Left renal pelvis (tissue), 4 donors: ENCODE measurements around the gene ZNF2. TPM values are rescaled to one million over a fixed set of nuclear protein-coding genes. Genes with fewer than 3 reads are reported as not detected.
"Not testable (repeated sequence)": the region's sequence is repeated elsewhere in the genome, so short reads cannot be mapped to it uniquely, and the experiment has no call there.

ENCODE experiments used
- DNase-seq, 4 donors: peaks; one replicate each; pipeline ENCODE4 v3.0.0-alpha.2; 2013; ENCODE audit warnings: low read depth in 4 of 4, low spot score in 3 of 4
- polyA plus RNA-seq, 4 donors: library from polyadenylated mRNA; unstranded; fragments of 120-200 nt; gene quantifications; one replicate each; pipeline ENCODE4 v1.2.1, GENCODE V29; 2013; ENCODE audit not compliant: insufficient read length in 4 of 4

Gene ZNF2
- 1 to 10 TPM; 7.2 to 9.7 (median 8.9) TPM for polyA plus RNA-seq

DNA sequence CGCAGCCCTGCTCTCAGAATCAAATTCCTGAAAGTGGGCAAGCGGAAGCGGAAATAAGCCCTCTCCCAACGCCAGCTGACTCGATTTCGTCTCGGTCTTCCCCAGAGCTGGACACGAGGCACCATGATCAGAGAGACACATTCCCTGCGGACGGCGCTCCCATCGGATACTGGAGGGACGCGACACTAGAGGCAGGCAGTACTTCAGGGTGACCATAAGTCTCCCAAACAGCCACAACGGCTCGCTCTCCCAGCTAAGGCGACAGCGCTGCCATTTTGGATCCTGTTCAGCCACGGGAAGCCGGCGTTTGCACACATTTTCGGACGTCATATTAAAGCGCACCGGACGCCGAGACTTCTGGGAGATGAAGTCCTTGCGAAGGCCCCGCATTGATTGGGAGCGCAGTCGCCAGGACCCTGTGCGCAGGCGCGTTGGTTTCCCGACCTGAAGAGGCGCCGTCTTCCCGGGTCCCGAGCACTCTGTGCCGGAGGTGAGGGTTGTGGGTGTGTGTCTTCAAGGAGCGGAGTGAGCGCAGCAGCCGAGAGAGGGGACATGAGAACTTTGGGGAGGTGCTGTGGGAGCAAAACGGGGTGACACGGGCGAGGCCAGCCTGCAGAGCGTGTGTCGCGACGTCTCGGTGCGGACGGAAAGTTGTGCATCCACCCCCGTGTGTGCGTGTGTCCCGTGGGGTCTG, at the start of gene ZNF2:
ZNF2 (plus strand) TSS at position 439 of the 694 bp plus-strand sequence. CDS start 10,418 bp downstream, outside the sequence.
- peak; percentile 96 to 98 (median 98) for DNase-seq

DNA sequence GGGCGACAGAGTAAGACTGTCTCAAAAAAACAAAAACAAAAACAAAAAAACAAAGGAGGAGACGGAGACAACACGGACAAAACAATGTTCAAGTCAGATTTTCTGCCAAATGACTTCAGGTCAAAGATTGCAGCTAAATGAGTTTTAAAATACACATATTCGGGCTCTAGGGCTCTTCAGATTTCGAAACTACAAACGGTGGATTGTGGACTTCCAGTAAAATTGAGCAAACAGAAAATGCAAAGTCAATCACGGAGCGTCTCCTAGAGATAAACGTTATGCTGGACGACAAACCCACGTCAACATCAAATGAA, 44.6 kb upstream of the ZNF2 start:
- DNase-seq = peak in 1 of 4 donors; percentile 6

DNA sequence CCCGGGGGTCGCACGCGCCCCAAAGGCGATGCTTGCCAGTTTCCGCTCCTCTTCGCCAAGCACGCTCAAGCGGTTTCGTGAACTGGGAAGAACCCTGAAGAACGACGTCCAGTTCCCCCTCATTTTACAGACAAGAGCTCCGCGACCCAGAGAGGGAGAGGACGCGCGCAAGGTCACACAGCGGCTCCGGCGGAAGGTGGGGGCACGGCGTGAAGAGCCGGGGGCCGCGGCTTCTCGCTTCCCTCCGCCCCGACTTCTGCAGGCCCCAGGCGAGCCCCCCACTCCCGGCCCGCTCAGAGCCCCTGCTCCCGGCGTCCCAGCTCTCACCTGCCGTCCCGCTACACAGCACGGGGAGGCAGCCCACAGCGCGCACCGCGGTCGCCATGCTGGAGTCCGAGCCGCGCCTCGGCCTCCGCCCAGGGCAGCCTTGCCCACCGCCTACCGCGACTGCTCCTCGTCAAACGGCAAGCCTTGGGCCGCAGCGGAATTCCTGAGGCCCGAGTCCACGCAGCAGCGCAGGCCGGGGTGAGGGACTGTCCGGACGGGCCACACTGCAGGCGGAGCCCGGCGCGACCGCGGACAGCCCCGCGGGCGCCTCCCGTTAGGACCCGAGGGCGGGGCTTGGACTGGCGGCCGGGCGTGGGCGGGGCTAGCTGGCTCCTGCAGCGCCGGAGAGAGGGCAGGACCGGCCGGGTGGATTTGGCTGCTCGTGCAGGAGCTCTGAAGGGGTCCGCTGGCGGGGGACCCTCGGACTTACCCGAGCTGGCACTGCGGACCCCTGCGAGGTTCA, 44.0 kb upstream of the ZNF2 start, which contains the start of gene MRPS5:
MRPS5 (minus strand) TSS at position 402 of the 790 bp plus-strand sequence; CDS start at position 385, 17 bp downstream.
- DNase-seq = peak; percentile 51 to 66 (median 54)

DNA sequence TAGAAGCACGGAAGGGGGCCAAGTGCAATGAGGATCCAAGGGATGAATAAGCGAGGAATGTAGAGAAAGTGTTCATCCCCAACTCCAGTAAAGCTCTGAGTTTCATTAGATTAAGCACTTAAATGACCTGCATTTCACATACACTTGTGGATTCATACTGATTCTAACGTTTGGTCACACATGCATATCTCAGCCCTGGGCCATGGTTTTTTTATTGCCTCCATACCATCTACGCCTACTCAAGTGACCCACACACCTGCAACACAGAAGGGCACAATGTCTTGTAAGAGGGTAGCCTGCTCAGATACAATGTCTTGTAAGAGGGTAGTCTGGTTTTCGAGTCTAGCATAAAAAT, 43.4 kb upstream of the ZNF2 start:
- DNase-seq = no peak

DNA sequence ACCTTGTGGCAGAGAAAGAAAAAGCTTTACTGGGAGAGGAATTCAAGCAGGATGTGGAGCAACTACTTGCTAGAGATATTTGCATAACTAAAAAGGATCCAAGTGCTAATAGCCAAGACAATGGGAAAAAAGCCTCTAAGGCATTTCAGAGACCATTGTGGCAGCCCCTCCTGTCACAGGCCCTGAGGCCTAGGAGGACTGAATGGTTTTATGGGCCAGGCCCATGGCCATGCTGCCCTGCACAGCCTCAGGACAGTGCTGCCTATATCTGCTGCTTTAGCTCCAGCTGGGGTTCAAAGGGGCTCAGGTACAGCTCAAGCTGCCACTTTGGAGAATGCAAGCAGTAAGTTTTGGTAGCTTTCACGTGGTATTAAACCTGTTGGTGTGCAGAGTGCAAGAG, 26.9 kb upstream of the ZNF2 start:
- no peak for DNase-seq

DNA sequence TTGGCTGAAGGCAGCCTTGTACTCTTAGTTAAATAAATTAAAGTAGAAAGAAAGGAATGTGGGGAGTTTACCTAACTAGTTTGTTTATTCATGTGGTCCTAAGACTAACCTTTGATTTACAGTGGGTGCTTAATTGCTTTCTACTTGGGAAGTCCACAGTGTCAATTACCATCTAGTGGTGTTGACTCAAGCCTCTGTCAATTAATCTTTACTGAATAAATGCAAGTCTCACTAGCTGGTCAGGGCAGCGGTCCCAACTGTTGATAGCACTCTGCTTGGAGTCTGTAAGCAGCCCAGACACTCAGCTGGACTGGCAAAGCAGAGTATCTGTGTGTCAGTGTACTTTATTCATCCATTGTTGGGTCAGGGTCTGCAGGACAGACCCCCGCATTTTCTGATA, 21.8 kb upstream of the ZNF2 start:
- DNase-seq = no peak

DNA sequence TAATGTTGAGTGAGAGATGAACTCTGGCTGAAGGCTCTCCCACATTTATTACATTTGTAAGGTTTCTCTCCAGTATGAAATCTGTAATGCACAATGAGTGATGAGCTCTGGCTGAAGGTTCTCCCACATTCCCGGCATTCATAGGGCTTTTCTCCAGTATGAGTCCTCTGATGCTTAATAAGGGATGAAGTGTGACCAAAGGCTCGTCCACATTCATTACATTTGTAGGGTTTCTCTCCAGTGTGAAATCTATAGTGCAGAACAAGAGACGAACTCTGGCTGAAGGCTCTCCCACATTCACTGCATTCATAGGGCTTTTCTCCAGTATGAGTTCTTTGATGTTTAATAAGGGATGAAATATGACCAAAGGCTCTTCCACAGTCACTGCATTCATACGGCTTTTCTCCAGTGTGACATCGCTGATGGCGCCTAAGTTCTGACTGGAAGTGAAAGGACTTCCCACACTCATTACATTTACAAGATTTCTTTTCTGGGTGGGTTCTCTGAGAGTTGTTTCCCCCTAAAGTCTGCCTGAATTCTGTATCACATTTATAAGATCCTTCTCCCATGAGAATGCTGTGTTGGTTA, 16.1 kb upstream of the ZNF2 start:
- no peak for DNase-seq

DNA sequence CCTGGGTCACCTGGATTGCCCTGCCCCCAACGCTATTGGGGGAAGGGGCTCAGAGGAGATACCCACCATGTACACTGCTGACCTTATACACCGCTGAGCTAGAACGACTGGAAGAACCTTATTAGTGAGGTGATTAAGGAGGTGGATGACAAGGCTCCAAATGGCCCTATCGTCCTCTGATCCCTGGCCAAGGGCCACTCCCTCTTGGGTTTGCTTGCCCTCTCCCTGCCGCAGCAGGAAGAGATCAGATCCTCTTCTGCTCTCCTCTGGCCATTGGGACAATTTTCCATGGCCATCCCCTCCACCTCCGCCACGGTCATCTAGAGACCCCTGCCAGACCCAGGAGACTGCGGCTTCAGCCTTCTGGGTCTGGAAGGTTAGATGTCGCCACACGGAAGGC, 7.2 kb upstream of the ZNF2 start:
- no peak for DNase-seq

DNA sequence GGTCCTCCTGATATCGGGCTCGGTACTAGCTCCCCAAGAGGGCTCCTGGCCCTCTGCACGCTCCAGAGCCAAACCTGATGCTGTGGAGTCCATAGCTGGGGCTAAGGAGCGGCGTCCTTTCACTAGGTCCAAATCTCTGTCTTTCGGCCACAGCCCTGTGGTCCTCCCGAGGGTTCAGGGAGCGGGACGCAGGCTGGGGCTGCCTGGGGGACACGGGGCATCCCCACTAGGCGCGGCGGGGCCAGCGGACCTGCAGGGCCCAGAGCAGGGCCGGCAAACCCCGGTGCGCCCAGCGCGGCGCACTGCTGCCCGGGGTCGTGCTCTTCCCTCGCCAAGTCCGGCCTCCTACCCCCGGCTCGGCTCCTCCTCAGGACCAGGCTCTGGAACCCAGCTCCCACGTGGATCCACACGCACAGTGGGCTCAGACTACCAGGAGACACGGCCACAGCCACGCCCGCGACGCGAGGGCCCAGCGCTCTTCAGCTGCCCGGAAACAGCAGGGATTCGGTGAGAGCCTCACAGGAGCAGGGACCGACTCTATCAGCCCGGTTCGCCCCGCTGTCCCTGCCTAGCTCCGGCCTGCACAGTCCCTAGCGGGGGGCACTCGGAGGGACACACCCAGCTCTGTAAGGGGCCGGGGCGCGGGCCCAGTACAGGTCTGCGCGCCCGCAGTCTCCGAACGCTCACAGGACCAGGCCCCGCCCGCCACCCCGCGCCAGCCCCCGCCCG, 6.6 kb upstream of the ZNF2 start:
- peak in 1 of 4 donors; percentile 12 for DNase-seq

DNA sequence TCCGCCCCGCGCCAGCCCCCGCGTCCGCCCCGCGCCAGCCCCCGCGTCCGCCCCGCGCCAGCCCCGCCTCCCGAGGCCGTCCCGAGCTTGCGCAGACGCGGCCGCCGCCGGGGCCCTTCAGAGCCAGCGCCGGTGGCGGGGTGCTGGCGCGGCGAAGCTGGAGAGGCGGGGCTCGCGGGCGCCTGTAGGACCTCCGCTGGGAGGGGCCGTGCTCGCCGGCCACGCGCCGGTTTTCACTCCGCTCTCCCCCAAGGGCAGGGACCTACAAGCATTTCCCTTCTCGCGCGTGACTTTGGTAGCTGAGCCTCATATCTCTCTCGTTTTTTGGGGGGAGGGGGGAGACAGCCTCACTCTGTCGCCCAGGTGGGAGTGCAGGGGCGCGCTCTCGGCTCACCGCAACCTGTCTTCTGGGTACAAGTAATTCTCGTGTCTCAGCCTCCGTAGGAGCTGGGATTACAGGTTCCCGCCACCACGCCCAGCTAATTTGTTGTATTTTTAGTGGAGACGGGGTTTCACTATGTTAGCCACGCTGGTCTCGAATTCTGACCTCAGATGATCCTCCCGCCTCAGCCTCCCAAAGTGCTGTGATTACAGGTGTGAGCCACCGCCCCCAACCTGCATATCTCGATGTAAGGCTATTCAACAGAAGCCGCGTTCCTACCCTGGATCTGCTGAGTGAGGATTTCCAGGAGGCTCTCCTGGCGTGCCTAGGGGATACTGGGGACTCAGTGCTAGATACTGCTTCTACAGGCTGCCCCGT, 5.7 kb upstream of the ZNF2 start, which contains the start of gene ZNF514:
ZNF514 (minus strand) TSS at position 159 of the 760 bp plus-strand sequence. CDS start 6,595 bp downstream, outside the sequence.
- DNase-seq = peak in 3 of 4 donors; percentile 45 to 52 (median 48)

DNA sequence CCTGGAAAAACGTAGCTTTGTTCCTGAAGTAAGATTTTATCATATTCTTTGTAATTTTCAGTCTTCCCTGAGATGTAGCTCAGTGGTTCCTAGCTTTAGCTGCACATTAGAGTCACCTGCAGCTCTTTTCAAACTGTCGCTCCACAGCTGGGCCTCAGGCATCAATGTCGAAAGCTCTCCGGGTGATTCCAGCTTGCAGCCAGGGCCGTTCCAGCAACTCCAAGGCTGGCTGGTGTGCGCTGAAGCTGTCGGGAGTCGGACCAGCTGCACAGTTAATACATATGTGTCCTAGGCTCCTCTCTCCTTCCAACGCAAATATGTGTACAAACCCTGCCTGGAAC, 609 bp upstream of the ZNF2 start:
- no peak for DNase-seq

DNA sequence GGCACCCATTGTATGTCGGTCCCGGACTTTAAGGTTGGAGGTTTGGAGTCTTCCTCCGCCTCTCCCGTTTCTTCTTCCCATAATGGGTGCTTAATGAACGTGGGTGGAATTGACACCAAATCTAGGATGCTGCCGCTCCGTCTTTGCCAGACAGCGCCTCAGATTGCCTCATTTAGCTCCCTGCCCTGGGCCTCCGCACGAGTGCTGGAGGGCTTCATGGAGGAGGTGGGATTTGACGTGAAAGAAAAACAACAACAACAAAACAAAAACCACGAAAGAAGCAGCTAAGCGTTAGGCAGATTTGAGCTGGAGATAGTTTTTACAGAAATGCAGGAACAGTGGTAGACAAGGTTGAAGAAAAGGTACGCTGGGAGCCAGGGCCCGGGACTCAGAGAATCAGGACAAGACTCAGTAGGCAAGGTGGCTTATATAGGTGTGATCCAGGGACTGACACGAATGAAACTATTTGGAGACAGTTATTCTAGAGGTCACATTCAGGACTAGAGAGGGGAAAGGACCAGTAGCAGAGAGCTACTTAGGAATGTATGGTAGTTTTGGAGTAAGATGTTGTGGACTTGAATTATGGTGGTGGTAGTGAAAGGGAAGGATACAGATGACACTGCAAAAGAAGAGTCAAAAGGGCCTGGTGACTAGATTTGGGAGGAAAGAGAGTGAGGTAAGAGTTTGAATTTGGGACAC, 605 bp downstream of the ZNF2 start:
- no peak for DNase-seq

DNA sequence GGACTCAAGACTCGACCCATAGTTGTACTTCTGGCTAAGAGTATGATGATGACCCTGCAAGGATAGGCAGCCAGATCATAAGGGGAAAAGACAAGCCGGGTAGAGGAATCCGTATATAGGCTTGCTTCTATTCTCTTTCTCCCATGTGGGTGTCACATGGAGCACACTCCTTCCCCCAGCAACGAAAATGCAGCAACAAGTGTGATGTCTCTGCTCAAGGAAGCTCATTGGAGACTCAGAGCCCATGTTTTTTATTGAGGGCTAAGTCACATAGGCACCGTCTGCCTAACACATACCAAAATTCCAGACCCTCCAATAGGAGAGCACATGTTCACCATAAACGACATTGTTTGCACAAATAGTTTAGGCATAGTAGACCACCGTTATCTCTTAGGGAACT, 6.3 kb downstream of the ZNF2 start:
- no peak for DNase-seq

DNA sequence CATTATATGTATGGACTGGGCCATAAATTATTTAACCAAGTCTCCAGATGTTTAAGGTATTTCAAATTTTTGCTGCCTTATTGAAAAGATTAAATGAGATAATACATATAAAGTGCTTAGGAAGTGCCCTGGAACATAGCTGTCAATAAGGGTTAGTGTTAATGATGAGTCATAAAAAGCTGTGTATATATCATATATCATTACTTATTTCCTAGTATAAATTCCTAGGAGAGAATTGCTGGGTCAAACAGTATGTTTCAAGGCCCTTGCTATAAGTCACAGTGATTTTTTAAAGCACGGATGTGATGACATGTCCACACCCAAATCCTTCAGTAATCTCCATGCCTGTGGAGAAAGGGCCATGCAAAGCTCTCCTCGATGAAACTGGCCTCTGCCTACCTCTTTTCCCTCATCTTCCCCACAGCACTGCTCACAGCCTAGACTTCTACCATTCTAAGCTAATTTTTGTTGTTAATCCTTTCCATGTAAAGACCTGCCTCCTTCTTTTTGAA, 8.5 kb downstream of the ZNF2 start:
- DNase-seq = no peak

DNA sequence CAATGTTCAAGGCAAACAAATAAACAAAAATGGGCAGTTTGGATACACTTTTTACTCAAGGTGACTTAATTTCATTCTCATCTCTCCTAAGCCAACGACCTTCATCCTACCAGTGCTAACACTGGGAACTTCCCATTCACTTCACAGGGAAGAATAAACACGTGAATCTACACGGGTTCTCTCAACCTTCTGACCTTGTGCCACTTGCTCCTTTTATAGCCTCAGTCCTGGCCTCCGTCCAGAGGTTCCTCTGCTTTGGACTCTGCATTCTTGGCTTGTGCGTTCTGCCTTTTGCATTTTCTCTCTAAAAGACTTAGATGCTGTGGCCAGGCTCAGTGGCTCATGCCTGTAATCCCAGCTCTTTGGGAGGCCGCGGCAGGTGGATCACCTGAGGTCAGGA, 13.8 kb downstream of the ZNF2 start:
- DNase-seq = no peak

DNA sequence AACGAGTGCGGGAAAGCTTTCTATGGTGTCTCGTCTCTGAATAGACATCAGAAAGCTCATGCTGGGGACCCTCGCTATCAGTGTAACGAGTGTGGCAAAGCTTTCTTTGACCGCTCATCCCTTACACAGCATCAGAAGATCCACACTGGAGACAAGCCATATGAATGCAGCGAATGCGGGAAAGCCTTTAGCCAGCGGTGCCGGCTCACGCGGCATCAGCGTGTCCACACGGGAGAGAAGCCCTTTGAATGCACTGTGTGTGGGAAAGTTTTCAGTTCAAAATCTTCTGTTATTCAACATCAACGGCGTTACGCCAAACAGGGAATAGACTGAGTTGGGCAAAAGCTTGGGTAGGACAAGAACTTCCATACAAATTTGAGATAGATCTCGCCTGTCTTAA, 16.2 kb downstream of the ZNF2 start:
- DNase-seq = no peak

DNA sequence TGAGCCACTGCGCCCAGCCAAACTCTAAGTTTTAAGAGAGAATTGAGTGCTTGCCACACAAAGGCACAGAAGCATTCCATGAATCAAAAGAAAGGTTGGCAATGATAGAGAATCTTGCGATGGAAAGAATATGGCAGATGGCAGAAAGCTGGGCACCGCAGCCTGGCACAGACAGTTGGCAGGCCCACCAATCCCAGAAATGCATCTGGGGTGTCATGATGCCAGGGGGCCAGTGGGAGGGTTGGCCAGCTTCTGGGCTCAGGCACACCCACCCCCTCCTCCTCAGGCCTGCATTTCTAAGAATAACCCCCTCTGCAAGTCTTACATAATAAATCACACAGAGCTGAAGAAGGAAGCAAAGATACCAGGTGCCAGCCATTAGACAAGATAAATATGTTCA, 19.6 kb downstream of the ZNF2 start:
- DNase-seq = no peak

DNA sequence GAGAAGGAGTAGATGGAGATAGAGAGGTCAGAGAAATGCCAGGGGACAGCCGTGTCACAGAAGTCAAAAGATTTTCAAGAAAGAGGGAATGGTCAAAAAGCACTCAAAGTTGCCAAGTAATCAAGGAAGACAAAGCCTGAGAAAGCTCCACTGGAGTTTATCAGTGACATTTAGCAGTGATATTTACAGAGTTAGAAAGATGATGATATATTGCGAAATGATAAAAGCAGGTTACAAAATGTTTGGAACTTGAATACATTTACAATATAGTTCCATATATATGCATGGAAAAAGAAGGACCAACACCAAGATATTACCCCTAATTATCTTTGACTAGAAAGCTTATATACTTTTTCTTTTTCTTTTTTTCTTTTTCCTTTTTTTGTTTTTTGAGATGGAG, 20.4 kb downstream of the ZNF2 start:
- no peak for DNase-seq

DNA sequence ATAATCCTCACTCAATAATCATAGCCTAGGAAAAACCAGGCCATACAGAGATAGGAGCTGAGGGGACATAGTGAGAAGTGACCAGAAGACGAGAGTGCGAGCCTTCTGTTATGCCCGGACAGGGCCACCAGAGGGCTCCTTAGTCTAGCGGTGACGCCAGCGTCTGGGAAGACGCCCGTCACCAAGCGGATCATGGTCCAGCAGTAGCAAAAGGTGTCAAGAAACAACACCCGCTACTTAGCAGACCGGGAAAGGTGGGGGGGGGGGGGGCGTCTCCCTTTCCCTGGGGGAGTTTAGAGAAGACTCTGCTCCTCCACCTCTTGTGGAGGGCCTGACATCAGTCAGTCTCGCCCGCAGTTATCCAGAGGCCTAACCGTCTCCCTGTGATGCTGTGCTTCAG, 27.3 kb downstream of the ZNF2 start:
- DNase-seq = not testable (repeated sequence)

DNA sequence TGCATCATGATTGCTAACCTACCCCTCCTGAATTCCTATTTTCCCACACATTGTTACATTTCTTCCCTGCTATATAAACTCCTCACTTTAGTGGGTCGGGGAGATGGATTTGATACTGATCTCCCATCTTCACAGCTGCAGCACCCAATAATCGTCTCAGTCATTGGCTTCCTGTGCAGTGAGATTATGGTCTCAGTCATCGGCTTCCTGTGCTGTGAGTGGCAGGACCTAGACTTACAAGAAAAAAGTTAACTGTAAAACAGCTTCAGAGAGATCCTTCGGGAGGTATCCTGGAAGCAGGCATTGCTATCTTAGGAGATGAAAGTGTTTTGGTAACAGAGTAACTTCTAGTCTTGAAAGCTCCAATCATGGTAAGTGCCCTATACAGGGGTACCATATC, 38.3 kb downstream of the ZNF2 start:
- no peak for DNase-seq
